Peyer's patch (tissue), 4 donors: Measurements from ENCODE around the gene TSPAN3.

Experiments
- POLR2A ChIP-seq, 2 donors: fragments of 450-650 bp; IDR thresholded peaks; one replicate each; pipeline ENCODE4 v1.5.1; 2017; ENCODE audit warnings: antibody characterized with exemption in 2 of 2, mild to moderate bottlenecking in 2 of 2, moderate library complexity in 2 of 2
- TF ChIP-seq, protein P1 (sequence below), 6 experiments: fragments of 450-650 bp in 4 of 6; fragments of 200-600 bp in 2 of 6; sonication (generic) in 1 of 6; IDR thresholded peaks; one replicate each; pipeline ENCODE4 v1.5.1; 2017 to 2019; ENCODE audit warnings: antibody characterized with exemption in 6 of 6, mild to moderate bottlenecking in 3 of 6, moderate library complexity in 1 of 6

DNA sequence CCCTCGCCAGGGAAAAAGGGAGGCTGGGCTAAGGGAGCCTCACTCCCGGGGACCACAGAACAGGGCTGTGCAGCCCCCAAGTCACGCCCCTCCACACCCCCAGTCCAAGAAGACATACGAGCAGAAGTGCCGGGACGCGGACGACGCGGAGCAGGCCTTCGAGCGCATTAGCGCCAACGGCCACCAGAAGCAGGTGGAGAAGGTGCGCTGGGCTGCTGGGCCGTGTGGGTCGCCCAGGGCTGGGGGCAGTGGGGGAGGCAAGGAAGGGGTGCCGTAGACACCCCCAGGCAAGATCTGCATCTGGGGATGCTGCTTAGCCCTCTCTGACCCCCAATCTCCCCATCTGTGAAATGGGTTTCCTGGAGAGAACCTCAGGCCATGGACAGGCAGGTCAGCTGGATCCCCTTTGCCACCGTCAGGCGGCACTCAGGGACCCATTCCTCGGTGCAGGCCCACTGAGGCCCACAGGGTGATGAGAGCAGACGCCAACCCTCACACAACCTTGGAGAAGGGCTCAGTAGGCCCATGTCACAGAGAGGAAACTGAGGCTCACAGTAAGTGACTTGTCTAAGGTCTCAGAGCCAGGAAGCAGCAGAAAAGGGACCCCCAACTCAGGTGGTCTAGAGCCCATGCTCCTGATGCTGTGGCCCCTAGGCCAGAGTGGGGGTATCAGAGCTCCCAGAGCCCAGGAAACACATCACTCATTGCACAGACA lies 42.3 kb downstream of the TSPAN3 start:
- TF ChIP-seq, protein P1, sequence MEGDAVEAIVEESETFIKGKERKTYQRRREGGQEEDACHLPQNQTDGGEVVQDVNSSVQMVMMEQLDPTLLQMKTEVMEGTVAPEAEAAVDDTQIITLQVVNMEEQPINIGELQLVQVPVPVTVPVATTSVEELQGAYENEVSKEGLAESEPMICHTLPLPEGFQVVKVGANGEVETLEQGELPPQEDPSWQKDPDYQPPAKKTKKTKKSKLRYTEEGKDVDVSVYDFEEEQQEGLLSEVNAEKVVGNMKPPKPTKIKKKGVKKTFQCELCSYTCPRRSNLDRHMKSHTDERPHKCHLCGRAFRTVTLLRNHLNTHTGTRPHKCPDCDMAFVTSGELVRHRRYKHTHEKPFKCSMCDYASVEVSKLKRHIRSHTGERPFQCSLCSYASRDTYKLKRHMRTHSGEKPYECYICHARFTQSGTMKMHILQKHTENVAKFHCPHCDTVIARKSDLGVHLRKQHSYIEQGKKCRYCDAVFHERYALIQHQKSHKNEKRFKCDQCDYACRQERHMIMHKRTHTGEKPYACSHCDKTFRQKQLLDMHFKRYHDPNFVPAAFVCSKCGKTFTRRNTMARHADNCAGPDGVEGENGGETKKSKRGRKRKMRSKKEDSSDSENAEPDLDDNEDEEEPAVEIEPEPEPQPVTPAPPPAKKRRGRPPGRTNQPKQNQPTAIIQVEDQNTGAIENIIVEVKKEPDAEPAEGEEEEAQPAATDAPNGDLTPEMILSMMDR (IDR thresholded peaks at IDR 0.05), result no peak
- no peak for TF ChIP-seq POLR2A (IDR thresholded peaks at IDR 0.05)
